GM10248 (cell line): Measurements from ENCODE around the gene GRK4.
"Not testable (repeated sequence)": the region's sequence is repeated elsewhere in the genome, so short reads cannot be mapped to it uniquely, and the experiment has no call there.

Experiments used
- CTCF ChIA-PET: fragments of 300-600 bp; sonication (Branson Sonifier 250); formaldehyde crosslinking; extraction: SDS; loops from one replicate; lab custom pipeline; 2021; ENCODE audit warnings: antibody characterized with exemption; lab: Yijun Ruan, JAX
- POLR2A ChIA-PET: fragments of 350-650 bp; sonication (Branson Sonifier 250); formaldehyde crosslinking; extraction: SDS; loops from one replicate; lab custom pipeline; 2020; ENCODE audit warnings: antibody characterized with exemption; lab: Yijun Ruan, JAX
- DNase-seq: peaks from one replicate; pipeline ENCODE4 v3.0.0; 2012; ENCODE audit errors: extremely low spot score
- TF ChIP-seq, protein P1 (sequence below): IDR thresholded peaks from 2 replicates; pipeline ENCODE4 v1.5.1; 2012; ENCODE audit warnings: mild to moderate bottlenecking, low read depth; ENCODE audit errors: extremely low read depth, missing control alignments, control extremely low read depth

Gene GRK4

DNA sequence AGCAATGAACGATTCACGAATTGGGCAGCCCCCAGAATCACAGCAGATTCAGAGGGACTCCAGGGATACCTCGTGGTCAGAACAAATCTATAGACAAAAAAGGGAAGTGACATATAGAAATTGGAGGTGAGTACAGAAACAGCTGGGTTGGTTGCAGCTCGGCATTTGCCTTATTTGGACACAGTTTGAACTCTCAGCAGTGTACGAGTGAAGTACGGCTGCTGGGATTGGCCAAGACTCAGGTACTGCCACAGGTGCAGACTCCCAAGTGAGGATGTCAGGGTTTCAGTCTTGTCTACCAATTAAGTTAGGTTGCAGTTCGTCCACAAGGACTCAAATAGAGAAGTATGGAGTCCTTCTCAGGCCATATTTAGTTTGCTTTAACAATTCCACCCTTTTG, 82.8 kb downstream of the GRK4 start:
- CTCF ChIA-PET: interaction anchor here (1.1 to 3.7 kb wide), 8 partner anchors 9 to 264 kb away, joined by 3 to 21 read pairs (median 5); no protein-coding TSS in a partner anchor
- TF ChIP-seq, protein P1, sequence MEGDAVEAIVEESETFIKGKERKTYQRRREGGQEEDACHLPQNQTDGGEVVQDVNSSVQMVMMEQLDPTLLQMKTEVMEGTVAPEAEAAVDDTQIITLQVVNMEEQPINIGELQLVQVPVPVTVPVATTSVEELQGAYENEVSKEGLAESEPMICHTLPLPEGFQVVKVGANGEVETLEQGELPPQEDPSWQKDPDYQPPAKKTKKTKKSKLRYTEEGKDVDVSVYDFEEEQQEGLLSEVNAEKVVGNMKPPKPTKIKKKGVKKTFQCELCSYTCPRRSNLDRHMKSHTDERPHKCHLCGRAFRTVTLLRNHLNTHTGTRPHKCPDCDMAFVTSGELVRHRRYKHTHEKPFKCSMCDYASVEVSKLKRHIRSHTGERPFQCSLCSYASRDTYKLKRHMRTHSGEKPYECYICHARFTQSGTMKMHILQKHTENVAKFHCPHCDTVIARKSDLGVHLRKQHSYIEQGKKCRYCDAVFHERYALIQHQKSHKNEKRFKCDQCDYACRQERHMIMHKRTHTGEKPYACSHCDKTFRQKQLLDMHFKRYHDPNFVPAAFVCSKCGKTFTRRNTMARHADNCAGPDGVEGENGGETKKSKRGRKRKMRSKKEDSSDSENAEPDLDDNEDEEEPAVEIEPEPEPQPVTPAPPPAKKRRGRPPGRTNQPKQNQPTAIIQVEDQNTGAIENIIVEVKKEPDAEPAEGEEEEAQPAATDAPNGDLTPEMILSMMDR: no peak
- DNase-seq: no peak
- POLR2A ChIA-PET: no interaction called here

DNA sequence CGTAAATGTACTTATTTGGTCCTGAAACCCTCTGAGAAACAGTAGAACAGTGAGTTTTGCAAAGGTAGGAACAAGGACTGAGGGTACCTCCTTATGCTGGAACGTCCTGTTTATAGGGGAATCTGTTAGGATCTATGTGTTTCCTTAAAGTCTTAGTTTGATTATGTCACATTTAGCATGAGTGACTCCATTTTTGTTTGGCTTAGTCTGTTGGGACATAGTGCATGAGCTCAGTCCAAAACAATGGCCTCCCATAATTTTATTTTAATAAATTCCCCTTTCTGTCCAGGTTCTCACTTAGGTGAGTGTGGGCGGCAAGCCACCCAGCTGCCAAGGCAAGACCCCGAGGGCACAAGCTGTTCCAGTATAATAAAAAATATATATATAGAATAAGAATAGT, 83.3 kb downstream of the GRK4 start:
- ChIA-PET POLR2A (no interaction called here), CTCF (interaction anchor here (0.8 to 3.7 kb wide), 11 partner anchors 8 to 61 kb away, joined by 3 to 21 read pairs (median 6); no protein-coding TSS in a partner anchor)
- TF ChIP-seq, protein P1: no peak
- no peak for DNase-seq

DNA sequence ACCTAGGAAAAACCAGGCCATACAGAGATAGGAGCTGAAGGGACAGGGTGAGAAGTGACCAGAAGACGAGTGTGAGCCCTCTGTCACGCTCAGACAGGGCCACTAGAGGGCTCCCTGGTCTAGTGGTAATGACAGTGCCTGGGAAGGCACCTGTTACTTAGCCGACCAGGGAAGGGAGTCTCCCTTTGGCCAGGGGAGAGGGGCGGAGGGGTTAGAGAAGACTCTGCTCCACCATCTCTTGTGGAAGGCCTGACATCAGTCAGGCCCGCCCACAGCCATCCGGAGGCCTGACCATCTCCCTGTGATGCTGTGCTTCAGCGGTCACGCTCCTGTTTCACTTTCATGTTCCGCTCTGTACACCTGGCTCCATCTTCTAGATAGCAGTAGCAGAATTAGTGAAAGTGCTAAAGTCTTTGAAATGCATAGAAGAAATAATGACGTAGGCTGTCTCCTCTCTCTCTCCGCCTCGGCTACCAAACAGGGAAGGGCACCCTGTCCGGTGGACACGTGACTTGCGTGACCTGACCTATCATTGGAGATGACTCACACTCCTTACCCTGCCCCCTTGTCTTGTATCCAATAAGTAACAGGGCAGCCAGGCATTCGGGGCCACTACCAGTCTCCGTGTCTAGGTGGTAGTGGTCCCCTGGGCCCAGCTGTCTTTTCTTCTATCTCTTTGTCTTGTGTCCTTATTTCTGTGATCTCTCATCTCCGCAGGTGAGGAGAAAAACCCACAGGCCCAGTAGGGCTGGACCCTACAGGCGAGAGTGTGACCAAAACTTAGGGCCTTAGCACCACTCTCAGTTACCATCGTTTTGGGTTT, 84.3 kb downstream of the GRK4 start:
- ChIA-PET POLR2A (interaction anchor here (2.3 kb wide), 1 partner anchor 11 kb away, joined by 7 read pairs; no protein-coding TSS in a partner anchor), CTCF (interaction anchor here (0.8 to 3.7 kb wide), 11 partner anchors 9 to 60 kb away, joined by 3 to 21 read pairs (median 6); no protein-coding TSS in a partner anchor)
- TF ChIP-seq, protein P1: peak; percentile 72
- DNase-seq: peak; percentile 72

DNA sequence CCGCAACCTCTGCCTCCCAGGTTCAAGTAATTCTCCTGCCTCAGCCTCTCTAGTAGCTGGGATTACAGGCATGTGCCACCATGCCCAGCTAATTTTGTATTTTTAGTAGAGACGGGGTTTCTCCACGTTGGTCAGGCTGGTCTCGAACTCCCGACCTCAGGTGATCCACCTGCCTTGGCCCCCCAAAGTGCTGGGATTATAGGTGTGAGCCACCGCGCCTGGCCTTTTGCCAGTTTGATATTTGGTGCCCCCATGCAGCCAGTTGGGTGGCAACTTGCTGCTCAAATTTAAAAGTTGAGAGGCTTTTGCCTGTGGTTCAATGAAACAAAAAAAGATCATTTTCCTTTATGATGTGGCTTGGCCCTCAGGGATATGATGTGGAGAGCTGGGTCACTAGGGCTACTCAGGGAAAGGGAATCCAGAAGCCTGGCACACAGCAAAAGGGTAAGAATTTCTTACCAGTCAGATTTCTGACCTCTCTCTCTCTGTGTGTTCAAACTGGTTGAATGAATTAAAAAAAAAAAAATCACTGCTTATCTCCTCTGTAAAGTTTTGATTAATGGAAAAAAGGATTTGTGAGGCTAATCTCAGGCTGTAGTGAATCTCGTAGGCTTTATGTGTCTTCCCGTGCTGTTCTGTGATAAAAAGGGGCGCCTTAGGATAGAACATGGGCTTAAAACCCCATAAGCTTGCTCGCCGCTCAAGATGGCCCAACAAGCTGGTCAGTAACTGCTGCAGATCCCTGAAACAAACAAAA, 87.9 kb downstream of the GRK4 start:
- CTCF ChIA-PET, POLR2A ChIA-PET: not testable (repeated sequence)

DNA sequence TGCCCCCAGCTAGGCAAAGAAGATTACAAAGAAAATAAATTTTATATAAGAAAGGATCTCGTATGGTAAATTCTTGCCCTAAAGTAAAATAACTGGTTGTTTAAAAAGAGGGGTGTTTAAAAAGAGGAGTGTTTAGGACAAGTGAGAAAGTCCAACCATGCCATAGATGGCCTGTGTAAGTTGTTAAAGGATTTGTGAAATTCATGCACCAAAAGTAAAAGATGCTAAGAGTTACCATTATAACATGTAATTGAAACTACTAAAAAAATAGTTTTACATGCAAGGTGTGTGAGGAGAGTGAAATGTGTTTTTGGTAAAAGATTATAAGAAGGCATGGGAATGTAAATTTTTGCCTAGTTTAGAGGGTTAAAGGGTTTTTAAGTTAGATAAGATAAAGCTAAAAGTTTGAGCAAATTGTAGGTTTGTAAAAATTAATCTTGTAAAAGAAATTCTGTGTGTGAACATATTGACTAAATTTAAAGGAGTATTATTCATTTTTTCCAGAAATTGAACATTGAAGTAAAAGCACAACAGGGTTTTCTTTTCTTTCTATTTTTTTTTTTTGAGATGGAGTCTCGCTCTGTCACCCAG, 90.9 kb downstream of the GRK4 start:
- ChIA-PET CTCF (interaction anchor here (1.6 to 1.7 kb wide), 3 partner anchors 12 to 19 kb away, joined by 4 to 5 read pairs (median 4); no protein-coding TSS in a partner anchor), POLR2A (no interaction called here)
- TF ChIP-seq, protein P1: no peak
- DNase-seq: no peak

More for the DNA sequence above, 87.9 kb downstream of the GRK4 start:
- DNase-seq: not testable (repeated sequence)

DNA sequence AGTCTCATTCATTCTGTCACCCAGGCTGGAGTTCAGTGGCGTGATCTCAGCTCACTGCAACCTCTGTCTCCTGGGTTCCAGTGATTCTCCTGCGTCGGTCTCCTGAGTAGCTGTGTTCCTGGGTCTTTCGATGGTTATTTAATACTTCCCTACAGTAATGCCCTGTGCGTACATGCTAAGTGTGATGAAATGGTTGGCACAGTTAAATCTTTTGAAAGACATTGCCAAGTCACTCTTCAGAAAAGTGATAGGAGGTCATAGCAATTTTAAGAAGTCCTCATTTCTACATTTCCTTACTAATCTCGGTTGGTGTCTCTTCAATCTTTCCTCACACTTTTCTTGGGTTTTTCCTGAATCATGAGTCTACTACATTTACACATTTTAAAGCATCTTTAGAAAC, 96.6 kb downstream of the GRK4 start:
- ChIA-PET POLR2A (interaction anchor here (2.3 kb wide), 1 partner anchor 12 kb away, joined by 7 read pairs; no protein-coding TSS in a partner anchor), CTCF (interaction anchor here (1.5 to 1.9 kb wide), 2 partner anchors 10 to 12 kb away, joined by 5 to 8 read pairs; no protein-coding TSS in a partner anchor)

More for the DNA sequence above, 96.6 kb downstream of the GRK4 start:
- DNase-seq: no peak
- TF ChIP-seq, protein P1: no peak
